ENCODE data around the gene PLCH2.

PLCH2 gene

GRCh38 chr1:2499260-2499659 is 23.2 kb downstream of the PLCH2 start:
- no peak for DNase-seq (ENCODE audit: low read depth)

GRCh38 chr1:2499986-2500596 is 24.0 kb downstream of the PLCH2 start:
- no peak for DNase-seq (ENCODE audit: low read depth)

- no peak for DNase-seq (ENCODE audit: low read depth)
Measured at GRCh38 chr1:2501041-2501819, 25.1 kb downstream of the PLCH2 start.

- DNase-seq (ENCODE audit: low read depth): no peak
Measured at GRCh38 chr1:2501820-2502119, 25.7 kb downstream of the PLCH2 start.

GRCh38 chr1:2502210-2502609 is 26.1 kb downstream of the PLCH2 start:
- no peak for DNase-seq (ENCODE audit: low read depth)

GRCh38 chr1:2502661-2503553 is 26.8 kb downstream of the PLCH2 start:
- no peak for DNase-seq (ENCODE audit: low read depth)

- no peak for DNase-seq (ENCODE audit: low read depth)
Measured at GRCh38 chr1:2503554-2504224, 27.6 kb downstream of the PLCH2 start.

GRCh38 chr1:2504225-2504948 is 28.3 kb downstream of the PLCH2 start:
- no peak for DNase-seq (ENCODE audit: low read depth)

GRCh38 chr1:2504949-2505272 is 28.8 kb downstream of the PLCH2 start:
- no peak for DNase-seq (ENCODE audit: low read depth)

- no peak for DNase-seq (ENCODE audit: low read depth)
Measured at GRCh38 chr1:2505461-2505994, 29.4 kb downstream of the PLCH2 start.

- no peak for DNase-seq (ENCODE audit: low read depth)
Measured at GRCh38 chr1:2506007-2506860, 30.1 kb downstream of the PLCH2 start.

- DNase-seq (ENCODE audit: low read depth): no peak
Measured at GRCh38 chr1:2506901-2507565, 30.9 kb downstream of the PLCH2 start.

GRCh38 chr1:2507744-2508155 is 31.7 kb downstream of the PLCH2 start:
- no peak for DNase-seq (ENCODE audit: low read depth)

- no peak for DNase-seq (ENCODE audit: low read depth)
Measured at GRCh38 chr1:2508180-2508579, 32.1 kb downstream of the PLCH2 start.

GRCh38 chr1:2508751-2509150 is 32.7 kb downstream of the PLCH2 start:
- no peak for DNase-seq (ENCODE audit: low read depth)

GRCh38 chr1:2509589-2509988 is 33.5 kb downstream of the PLCH2 start:
- no peak for DNase-seq (ENCODE audit: low read depth)

- no peak for DNase-seq (ENCODE audit: low read depth)
Measured at GRCh38 chr1:2510366-2511155, 34.5 kb downstream of the PLCH2 start.

GRCh38 chr1:2512862-2513421 is 36.9 kb downstream of the PLCH2 start:
- DNase-seq (ENCODE audit: low read depth): no peak
